Measurements from ENCODE around the gene DNASE1L2.

The DNASE1L2 gene

DNA sequence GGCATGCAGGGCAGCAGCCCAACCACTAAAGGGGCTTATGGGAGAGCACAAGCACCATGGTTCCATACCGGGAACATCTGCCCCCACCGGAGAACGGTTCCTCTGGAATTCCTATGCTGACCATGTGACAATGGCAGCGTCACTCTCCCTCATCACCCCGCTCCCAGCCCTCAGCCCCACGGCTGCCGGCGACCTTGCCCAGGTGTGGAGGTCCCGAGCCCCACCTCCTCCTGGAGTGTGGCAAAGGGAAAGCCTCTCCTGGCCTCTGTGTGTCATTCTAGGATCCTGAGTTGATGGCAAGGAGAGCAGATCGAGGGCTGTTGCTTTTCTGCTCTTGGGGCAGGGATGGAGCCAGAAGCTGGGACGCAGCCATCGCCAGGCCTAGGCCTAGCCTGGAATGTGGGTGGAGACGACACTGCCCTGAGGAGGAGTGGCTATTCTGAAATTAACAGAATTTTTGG is 49.5 kb downstream of the DNASE1L2 start:
- Mint-ChIP-seq H3K4me3 (no peak overlapping the region), H3K9me3 (no peaks in the 10 kb centered on the region), H3K27ac (no peak overlapping the region), H3K27me3 (no peaks in the 10 kb centered on the region), H3K36me3 (ENCODE audit: low read depth) (peaks cover 2% of the 10 kb centered on the region), H3K4me1 (ENCODE audit: low read depth) (no peaks in the 10 kb centered on the region)
- DNase-seq: no peak

DNA sequence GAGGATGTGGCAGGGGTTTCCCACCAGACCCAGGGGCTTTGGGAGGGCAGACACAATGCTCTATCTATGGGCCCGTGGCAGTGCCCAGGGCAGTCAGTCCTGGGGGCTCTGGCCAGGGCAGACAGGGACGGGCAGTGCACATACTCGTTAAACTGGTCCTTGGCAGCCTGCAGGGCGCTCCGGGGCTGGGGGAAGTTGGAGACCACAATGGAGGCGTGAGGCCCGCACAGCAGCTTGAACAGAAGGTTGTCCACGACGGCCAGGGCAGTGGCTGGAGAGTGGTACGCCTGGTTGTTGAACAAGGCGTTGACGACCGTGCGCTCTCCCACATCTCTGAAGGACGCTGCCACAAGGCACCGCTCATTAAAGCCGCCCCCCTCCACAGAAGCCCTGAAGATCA is 50.3 kb downstream of the DNASE1L2 start:
- H3K9me3 Mint-ChIP-seq: no peaks in the 10 kb centered on the region
- H3K4me1 Mint-ChIP-seq (ENCODE audit: low read depth): no peaks in the 10 kb centered on the region
- H3K27ac Mint-ChIP-seq: no peak overlapping the region
- no peaks in the 10 kb centered on the region for H3K27me3 Mint-ChIP-seq
- no peak for DNase-seq
- H3K4me3 Mint-ChIP-seq: no peak overlapping the region
- H3K36me3 Mint-ChIP-seq (ENCODE audit: low read depth): peaks cover 2% of the 10 kb centered on the region

GRCh38 chr16:2287916-2288547 is 51.8 kb downstream of the DNASE1L2 start:
- Mint-ChIP-seq H3K27ac (no peak overlapping the region), H3K4me1 (ENCODE audit: low read depth) (no peaks in the 10 kb centered on the region), H3K9me3 (no peaks in the 10 kb centered on the region), H3K4me3 (no peak overlapping the region), H3K36me3 (ENCODE audit: low read depth) (peaks cover 2% of the 10 kb centered on the region), H3K27me3 (no peaks in the 10 kb centered on the region)
- DNase-seq: no peak

Measured in activated T-cell treated with anti-CD3 and anti-CD28 coated beads, Interleukin-2, amount 50 U/mL, for 24 hours (primary cell).